Colonic mucosa (tissue), 4 donors: ENCODE results near the gene SPIRE1. TPM values are rescaled to one million over a fixed set of nuclear protein-coding genes. Genes with fewer than 3 reads are reported as not detected.
"Not testable (repeated sequence)": the region's sequence is repeated elsewhere in the genome, so short reads cannot be mapped to it uniquely, and the experiment has no call there.

Experiments used
- DNase-seq: peaks from one replicate; pipeline ENCODE4 v3.0.0-alpha.2; 2020
- H3K27ac ChIP-seq: fragments of 200-600 bp; one replicate; pipeline ENCODE4 v1.8.0; 2021
- H3K27me3 ChIP-seq: fragments of 200-600 bp; one replicate; pipeline ENCODE4 v1.8.0; 2021
- H3K36me3 ChIP-seq: fragments of 200-600 bp; one replicate; pipeline ENCODE4 v1.8.0; 2021
- H3K4me1 ChIP-seq: fragments of 200-600 bp; one replicate; pipeline ENCODE4 v1.8.0; 2021; ENCODE audit warnings: mild to moderate bottlenecking
- H3K4me3 ChIP-seq: fragments of 200-600 bp; one replicate; pipeline ENCODE4 v1.8.0; 2021
- H3K9ac ChIP-seq, 2 donors: one replicate each; pipeline ENCODE4 v1.7.0; 2013; ENCODE audit warnings: control low read depth in 2 of 2, low read depth in 2 of 2, low read length in 2 of 2
- H3K9me3 ChIP-seq: fragments of 200-600 bp; one replicate; pipeline ENCODE4 v1.8.0; 2021
- CTCF ChIP-seq: fragments of 200-600 bp; IDR thresholded peaks from one replicate; pipeline ENCODE4 v1.8.0; 2022; ENCODE audit warnings: antibody characterized with exemption, mild to moderate bottlenecking
- intact Hi-C: fragments of 100-400 bp; cut with DNase I; formaldehyde crosslinking; loops from one replicate; pipeline ENCODE4 v1.14.1; 2022
- total RNA-seq, 2 donors: library from RNA; stranded (reverse); fragmentation: NEBNext Ultra II Directional in 1 of 2; extraction: Animal tissue kit (Norgen Biotek cat#: 25700) in 1 of 2; gene quantifications; one replicate each; pipeline ENCODE4 v1.2.1, GENCODE V29; 2021
- donor health status: healthy.
- donor health status: DM: no; HTN: no; CAD: no.
- donor health status: DM: no; HTN: no; CAD: no.

SPIRE1 gene
- total RNA-seq, 2 donors from 2014 or later: 2.7 to 9.0 TPM

- H3K27ac ChIP-seq: no peak overlapping the region
- no peak for TF ChIP-seq CTCF
- no peak overlapping the region for H3K9ac ChIP-seq
- no peaks in the 10 kb centered on the region for H3K9me3 ChIP-seq
- no peaks in the 10 kb centered on the region for H3K4me1 ChIP-seq
- H3K27me3 ChIP-seq: no peaks in the 10 kb centered on the region
- H3K36me3 ChIP-seq: no peaks in the 10 kb centered on the region
- no peak overlapping the region for H3K4me3 ChIP-seq
- no peak for DNase-seq
- intact Hi-C loops: no loop called here
Observed at GRCh38 chr18:12491611-12492435, 166.1 kb downstream of the SPIRE1 start.

GRCh38 chr18:12485479-12486105 is 172.3 kb downstream of the SPIRE1 start:
- H3K4me1 ChIP-seq: no peaks in the 10 kb centered on the region
- H3K36me3 ChIP-seq: no peaks in the 10 kb centered on the region
- H3K9ac ChIP-seq: no peak overlapping the region
- intact Hi-C loops: no loop called here
- no peaks in the 10 kb centered on the region for H3K9me3 ChIP-seq
- DNase-seq: no peak
- TF ChIP-seq CTCF: no peak
- no peak overlapping the region for H3K4me3 ChIP-seq
- no peak overlapping the region for H3K27ac ChIP-seq
- H3K27me3 ChIP-seq: no peaks in the 10 kb centered on the region

DNA sequence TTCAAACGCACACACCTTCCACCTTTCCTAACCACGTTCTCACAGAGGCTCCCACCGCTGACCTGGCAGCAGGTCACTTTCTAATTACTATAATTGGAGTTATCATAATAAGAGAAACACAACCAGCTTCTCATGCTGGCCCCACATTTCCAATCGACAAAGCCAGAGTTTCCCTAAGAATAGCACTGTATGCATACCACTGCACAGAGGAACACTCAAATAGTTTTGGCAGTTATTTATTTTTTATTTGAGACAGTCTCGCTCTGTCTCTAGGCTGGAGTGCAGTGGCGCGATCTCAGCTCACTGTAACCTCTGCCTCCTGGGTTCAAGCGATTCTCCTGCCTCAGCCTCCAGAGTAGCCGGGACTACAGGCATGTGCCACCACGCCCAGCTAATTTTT is 176.0 kb downstream of the SPIRE1 start:
- H3K4me3 ChIP-seq, DNase-seq, H3K27ac ChIP-seq, H3K36me3 ChIP-seq, H3K9ac ChIP-seq, H3K9me3 ChIP-seq, intact Hi-C loops, H3K27me3 ChIP-seq, H3K4me1 ChIP-seq: not testable (repeated sequence)

- intact Hi-C loops: no loop called here
- TF ChIP-seq CTCF: no peak
Observed at GRCh38 chr18:12479982-12480381, 177.9 kb downstream of the SPIRE1 start.

GRCh38 chr18:12479536-12479935 is 178.4 kb downstream of the SPIRE1 start:
- no peak overlapping the region for H3K9ac ChIP-seq
- H3K9me3 ChIP-seq: no peaks in the 10 kb centered on the region
- no peak overlapping the region for H3K27ac ChIP-seq
- no peaks in the 10 kb centered on the region for H3K4me1 ChIP-seq
- no peaks in the 10 kb centered on the region for H3K36me3 ChIP-seq
- no peak for DNase-seq
- no peak for TF ChIP-seq CTCF
- intact Hi-C loops: no loop called here
- no peak overlapping the region for H3K4me3 ChIP-seq
- no peaks in the 10 kb centered on the region for H3K27me3 ChIP-seq

More at GRCh38 chr18:12479982-12480381, 177.9 kb downstream of the SPIRE1 start:
- Histone ChIP-seq H3K36me3 (no peaks in the 10 kb centered on the region), H3K4me1 (no peaks in the 10 kb centered on the region), H3K4me3 (no peak overlapping the region), H3K27ac (no peak overlapping the region), H3K27me3 (no peaks in the 10 kb centered on the region), H3K9ac (no peak overlapping the region), H3K9me3 (no peaks in the 10 kb centered on the region)
- DNase-seq: no peak
